ENCODE measurements around the gene PTGES2. TPM values are rescaled to one million over a fixed set of nuclear protein-coding genes. Genes with fewer than 3 reads are reported as not detected.

The PTGES2 gene
- total RNA-seq, 1 donor from 2014 or later, result 87.8 TPM

DNA sequence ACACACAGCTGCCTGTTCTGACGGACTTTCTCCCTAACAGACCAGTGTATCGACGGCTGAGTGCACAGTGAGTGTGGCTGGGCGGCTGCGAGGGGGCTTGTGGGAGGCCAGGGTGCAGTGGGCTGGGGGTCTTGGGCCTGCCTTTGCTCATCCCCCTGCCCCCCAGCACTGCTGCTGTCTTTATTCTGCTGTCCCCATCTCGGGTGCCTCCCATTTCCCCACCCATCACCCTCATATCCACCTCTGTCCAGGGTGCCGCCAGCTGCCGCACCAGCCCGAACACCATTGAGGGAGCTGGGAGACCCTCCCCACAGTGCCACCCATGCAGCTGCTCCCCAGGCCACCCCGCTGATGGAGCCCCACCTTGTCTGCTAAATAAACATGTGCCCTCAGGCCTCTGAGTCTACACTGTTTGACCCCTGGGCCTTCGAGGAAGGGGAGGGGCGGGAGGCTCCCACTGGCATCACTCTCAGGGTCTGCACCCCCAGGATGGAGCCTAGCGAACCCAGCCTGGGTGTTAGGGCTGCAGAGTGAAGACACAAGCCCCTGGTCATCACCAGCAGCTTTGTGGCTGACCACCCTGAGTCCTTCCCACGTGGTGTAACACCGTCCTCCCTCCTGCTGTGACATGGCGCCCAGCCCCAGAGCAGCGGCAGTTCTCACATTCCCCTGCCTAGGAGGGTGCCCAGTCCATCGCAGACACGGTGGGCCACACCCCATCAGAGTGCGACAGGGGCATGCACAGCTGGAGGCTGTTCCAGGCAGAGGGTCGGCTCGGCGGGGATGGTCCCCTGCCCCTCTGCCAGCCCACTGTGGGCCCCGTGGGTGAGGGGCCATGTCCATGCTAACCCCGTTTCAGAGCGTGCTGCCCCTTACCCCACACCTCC lies 25.8 kb upstream of the PTGES2 start:
- no peak for DNase-seq (ENCODE audit: low spot score)

DNA sequence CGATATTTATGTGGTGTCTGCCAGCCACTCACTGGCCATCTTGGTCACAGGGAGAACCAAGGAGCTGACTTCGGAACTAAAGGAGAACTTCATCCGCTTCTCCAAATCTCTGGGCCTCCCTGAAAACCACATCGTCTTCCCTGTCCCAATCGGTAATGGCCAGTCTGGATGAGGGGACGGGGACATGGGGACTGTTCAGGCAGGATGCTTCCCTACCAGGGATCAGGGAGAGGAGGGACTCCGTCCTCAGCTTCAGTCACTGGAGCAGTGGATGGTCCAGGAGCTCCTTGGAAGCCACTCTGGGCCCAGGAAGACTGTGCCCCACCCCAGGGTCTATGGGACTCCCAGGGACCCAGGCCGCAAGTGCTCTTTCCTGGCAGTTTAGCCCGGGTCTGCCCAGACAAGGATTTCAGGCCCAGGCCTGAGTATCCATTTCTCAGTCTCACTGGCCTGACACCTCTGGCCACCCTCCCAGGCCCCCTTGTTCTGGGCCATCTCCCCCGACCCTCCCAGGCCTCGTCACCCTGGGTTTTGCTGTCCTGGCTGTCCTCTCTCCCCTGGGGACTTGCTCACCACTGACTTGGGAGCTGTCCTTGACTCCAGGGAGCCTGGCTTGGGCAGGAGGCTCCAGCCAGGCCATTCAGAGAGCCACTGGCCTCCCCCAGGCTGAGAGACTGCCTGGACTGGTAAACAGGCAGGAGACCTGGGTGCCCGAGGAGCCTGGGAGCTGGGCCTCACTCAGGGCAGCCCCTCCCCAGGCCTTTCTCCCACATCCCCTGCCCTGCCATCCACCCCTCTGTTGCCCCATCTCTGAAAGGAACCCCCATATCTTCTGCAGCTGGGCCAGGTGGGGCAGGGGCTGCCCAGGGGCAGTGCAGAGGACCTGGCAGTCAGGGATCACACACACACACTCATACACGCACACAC lies 24.9 kb upstream of the PTGES2 start:
- no peak for DNase-seq (ENCODE audit: low spot score)

GRCh38 chr9:128151309-128152132 lies 24.0 kb upstream of the PTGES2 start:
- no peak for DNase-seq (ENCODE audit: low spot score)

- DNase-seq (ENCODE audit: low spot score), result no peak
Observed at GRCh38 chr9:128150594-128151308, 23.2 kb upstream of the PTGES2 start.

- DNase-seq (ENCODE audit: low spot score), result no peak
Observed at GRCh38 chr9:128149951-128150593, 22.5 kb upstream of the PTGES2 start.

DNA sequence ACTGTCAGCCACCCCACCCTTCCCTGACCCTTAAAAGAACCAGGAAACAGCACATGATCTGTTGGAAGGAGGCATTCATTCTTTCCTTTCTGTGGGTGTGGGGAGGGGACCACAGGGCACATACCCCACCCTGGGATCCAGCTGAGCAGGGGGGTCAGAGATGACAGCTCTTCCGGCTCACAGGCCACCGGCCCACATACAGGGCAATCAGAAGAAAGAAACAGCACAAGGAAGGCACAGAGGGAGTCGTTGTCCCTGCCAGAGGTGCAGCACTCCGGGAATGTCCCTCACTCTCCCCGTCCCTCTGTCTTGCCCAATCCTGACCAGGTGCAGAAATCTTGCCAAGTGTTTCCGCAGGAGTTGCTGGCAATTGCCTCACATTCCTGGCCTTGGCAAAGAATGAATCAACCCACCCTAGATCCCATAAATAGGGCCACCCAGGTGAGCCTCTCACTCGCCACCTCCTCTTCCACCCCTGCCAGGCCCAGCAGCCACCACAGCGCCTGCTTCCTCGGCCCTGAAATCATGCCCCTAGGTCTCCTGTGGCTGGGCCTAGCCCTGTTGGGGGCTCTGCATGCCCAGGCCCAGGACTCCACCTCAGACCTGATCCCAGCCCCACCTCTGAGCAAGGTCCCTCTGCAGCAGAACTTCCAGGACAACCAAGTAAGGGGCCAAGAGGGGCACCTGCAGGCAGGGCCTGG lies 21.6 kb upstream of the PTGES2 start, which contains the start of gene LCN2:
Gene LCN2, plus strand, starts transcription at position 453 of the 701 bp plus-strand sequence. Its CDS starts 73 bp downstream, at position 526.
- DNase-seq (ENCODE audit: low spot score), result no peak

DNA sequence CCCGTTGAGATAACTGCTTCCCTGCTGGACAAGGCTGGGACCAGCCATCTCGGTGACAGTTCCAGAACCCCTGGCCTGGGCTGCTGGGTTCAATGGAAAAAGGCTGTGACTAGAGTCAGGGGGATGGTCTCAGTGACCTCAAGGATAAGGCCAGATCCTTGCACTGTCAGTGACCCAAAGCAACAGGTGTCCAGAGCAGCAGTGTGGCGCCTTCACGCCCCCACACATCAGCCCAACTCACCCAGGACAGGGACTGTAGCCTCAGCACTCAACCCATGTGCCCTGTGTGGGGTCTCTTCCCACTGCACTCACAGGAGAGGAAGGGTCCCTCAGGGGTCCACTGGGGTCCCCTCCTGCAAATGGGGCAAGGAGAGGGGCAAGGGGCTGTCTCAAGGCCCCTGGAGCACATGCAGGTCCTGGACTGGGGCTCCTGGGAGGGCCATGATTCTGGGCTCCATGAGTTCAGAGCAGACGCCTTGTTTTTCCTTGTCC lies 21.0 kb upstream of the PTGES2 start:
- no peak for DNase-seq (ENCODE audit: low spot score)

DNA sequence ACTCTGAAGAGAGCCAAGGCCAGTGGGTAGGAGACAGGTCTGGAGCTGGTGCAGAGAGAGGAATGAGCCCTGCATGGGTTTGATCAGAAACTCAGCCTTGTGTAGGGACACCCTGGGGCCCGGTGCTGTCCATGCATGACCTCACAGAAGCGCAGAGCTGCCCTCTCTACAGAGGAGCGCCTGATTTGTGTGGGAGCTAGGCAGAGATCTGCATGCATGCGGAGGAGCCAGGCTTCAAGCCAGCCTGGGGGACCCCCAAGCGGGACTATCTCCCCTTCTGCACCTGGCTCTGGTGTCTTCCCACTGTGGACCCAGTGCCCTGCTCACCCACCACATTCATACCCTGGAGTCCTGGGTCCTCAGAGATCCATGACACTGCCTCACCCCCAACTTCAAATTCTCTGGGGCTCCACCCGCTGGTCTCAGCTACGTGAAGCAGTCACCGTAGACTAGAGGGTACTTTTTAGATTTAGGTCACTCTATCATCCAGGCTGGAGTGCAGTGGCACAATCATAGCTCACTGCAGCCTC lies 19.1 kb upstream of the PTGES2 start:
- DNase-seq (ENCODE audit: low spot score), result no peak

DNA sequence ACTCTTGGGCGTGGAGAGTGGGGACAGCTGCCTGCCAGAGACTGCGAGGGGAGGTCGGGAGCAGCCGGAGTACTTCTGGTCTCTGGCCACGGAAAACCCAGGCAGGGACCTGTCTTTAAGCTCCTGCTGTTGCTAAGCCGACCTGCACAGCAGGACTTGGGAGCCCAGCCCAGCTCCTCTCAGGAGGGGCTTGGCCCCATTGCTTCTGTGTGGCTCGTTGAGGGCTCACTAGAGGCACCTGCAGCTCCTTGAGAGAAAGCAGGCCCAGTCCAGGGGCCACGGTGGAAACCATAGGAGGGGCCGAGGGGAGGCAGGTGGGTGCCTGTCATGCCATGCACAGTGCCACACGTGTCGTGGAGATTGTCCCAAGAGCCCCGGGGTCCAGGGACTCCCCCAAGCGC lies 18.4 kb upstream of the PTGES2 start:
- no peak for DNase-seq (ENCODE audit: low spot score)

DNA sequence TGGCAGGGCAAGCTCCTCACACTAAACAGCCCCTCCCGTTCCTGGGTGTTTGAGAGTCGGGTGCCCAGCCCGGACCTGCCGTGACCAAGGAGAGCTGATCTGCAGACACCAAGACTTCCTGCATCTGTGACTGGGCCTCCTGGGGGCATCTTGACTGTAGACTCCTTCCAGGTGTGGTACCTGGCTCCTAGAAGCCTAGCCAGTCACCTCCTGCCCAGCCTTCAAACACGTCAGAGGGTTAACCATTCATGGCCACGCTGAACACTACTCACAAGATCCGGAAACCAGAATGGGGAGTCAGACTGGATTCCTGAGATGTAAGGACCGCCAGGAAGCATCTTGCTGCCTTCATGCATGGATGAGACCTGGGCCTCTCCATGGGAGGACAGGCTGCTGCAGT lies 18.0 kb upstream of the PTGES2 start:
- DNase-seq (ENCODE audit: low spot score), result peak; percentile 77

DNA sequence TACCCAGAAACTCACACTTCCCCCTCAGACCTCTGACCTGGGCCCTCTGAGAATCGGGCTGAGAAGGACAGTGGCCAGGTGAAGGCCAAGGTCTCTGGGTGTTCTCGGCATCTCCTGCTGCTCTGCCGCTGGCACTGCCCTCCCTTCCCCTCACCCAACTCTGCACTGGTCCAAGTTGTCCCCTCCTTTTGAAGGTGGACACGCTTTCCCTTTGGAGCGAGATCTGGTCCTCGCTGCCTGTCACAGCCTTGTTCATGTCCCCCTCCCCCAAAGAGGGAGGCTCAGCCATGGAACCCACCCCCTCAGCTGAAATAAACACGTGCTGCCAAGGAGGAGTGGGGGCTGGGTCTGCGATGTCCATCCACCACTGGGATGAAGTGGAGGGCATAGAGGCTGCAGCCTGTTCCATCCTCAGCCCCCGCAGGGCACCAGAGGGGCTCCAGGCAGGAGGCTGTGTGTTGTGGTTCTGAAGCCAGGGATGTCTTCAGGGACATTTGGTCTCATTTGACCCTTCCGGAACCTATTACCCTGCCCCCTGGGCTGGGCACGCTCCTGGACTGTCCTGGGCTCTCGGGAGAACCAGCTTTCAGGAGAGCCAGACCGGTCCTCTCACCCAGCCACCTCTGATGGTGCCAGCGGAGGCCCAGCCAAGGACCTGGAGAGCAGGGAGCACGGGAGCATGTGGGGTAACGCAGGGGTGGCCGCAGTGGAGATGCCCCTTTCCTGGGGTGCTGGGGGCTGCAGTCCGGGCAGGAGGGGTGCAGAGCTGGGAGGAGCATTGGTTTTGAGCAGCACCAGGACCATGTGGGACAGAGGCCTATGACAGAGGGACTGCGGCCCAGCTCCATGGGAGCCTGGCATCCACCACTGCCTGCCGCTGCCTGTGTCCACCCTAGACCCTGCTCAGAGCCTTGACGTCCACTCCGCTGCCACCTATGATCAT lies 17.0 kb upstream of the PTGES2 start:
- DNase-seq (ENCODE audit: low spot score), result no peak

- no peak for DNase-seq (ENCODE audit: low spot score)
Observed at GRCh38 chr9:128143525-128144238, 16.2 kb upstream of the PTGES2 start.

DNA sequence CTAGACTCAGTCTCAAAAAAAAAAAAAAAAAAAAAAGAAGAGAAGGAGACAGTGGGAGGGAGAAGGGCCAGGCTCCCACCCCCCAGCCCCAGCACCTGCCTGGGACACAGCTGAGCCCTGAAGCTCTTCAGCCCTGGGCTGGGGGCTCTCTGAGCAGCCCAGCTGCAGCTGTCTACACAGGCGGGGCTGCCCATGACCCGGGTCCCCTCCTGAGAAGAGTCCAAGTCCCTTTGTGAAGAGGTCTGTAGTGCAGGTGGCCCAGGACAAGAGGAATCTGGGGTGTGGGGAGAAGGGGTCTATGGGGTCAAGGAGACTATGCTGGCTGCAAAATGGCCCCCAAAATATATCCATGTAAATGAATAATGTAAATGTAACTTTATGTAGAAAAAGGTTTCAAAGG lies 15.1 kb upstream of the PTGES2 start:
- no peak for DNase-seq (ENCODE audit: low spot score)

- no peak for DNase-seq (ENCODE audit: low spot score)
Observed at GRCh38 chr9:128142061-128142460, 14.5 kb upstream of the PTGES2 start.

DNA sequence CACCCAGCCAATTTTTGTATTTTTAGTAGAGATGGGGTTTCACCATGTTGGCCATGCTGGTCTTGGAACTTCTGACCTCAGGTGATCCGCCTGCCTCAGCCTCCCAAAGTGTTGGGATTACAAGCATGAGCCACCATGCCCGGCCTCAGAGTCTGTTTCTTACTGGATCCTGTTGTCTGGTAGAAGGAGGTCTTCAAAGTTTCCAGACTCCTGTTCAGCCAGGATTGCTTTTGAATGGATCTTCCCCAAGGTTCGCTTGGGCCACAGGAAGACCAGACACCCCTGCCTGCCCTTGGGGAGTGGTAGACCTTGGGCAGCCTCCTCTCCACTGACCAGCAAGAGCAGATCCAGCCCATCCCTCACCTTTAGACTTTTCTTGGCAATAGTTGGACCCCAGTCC lies 14.1 kb upstream of the PTGES2 start:
- DNase-seq (ENCODE audit: low spot score), result no peak

DNA sequence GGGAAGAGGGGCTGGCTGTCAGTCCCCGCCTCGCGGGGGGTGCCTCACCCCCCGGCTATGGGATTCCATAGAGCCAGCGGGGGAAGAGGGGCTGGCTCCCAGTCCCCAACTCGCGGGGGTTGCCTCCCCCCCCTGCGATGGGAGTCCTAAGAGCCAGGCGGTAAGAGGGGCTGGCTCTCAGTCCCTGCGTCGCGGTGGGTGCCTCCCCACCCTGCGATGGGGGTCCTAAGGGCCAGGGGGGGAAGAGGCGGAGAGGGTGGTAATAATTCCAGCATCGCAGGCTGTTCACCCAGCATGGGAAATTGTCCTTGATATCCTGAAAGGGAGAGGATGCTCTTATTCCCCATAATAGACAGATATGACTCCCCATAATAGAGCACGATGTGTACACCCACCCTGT lies 12.1 kb upstream of the PTGES2 start:
- DNase-seq (ENCODE audit: low spot score), result no peak

DNA sequence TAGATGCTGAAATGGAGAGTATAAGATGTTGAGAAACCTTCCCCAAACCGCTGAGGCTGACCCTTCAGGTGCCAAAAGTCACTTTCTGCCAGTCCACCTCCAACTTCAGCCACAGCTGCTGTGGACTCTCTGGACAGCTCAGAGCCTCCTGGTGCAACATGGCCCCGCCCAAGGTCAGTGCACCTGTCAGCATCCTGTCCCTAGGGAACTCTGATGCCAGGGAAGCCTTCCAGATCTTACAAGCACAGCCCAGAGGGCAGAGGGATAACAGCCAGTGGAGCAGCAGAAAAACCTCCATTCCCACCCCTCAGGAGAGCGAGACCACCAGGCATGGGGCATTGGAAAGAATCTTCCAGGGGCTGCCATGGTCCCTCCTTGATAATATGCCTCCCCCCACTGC lies 10.5 kb upstream of the PTGES2 start:
- no peak for DNase-seq (ENCODE audit: low spot score)
